HCT116 (cell line): ENCODE data around the gene CAST. TPM values are rescaled to one million over a fixed set of nuclear protein-coding genes. Genes with fewer than 3 reads are reported as not detected.

ENCODE experiments used
- ATAC-seq: fragments of 200-7000 bp; cut with Tn5 transposase; 2 replicates; pipeline ENCODE4 v1.9.1; 2020; ENCODE audit warnings: mild to moderate bottlenecking, moderate library complexity
- BruUV-seq: library from RNA; stranded (reverse); fragments of 400-500 nt; replicated peaks from 2 replicates; lab custom pipeline; 2021; lab: Mats Ljungman, UMichigan
- CTCF ChIA-PET: fragments of 300-600 bp; sonication (Branson Sonifier 250); formaldehyde crosslinking; loops from one replicate; lab custom pipeline; 2021; ENCODE audit warnings: antibody characterized with exemption; lab: Charles Lee
- POLR2A ChIA-PET: fragments of 300-600, 350-600 bp; sonication (Branson Sonifier 250); formaldehyde crosslinking; loops from one replicate; lab custom pipeline; 2021; ENCODE audit warnings: antibody characterized with exemption; lab: Charles Lee
- RAD21 ChIA-PET, 2 experiments: fragments of 300-600 bp; sonication (Branson Sonifier 250); formaldehyde crosslinking; loops; one replicate each; lab custom pipeline; 2023; ENCODE audit warnings: low total read pairs in 2 of 2; ENCODE audit not compliant: uncharacterized antibody in 2 of 2, unreplicated experiment in 2 of 2, low non-redundant PET in 1 of 2; lab: Charles Lee
- DNase-seq: peaks from one replicate; pipeline ENCODE4 v3.0.0-alpha.2; 2010; ENCODE audit warnings: low read depth, low spot score
- H2AFZ ChIP-seq: fragments of 200-600 bp; shearing (Covaris generic), sonication (generic); 2 replicates; pipeline ENCODE4 v1.6.1; 2017; ENCODE audit warnings: low read depth, mixed run types, mixed read lengths, antibody characterized with exemption, low read length; ENCODE audit not compliant: poor library complexity, severe bottlenecking
- H3K27ac ChIP-seq: 2 replicates; pipeline ENCODE4 v1.5.1; 2012; ENCODE audit warnings: low read depth, low read length
- H3K27me3 ChIP-seq: fragments of 200-600 bp; sonication (generic); 2 replicates; pipeline ENCODE4 v1.6.1; 2016; ENCODE audit warnings: mixed run types, low read length, mixed read lengths; ENCODE audit not compliant: insufficient read depth
- H3K36me3 ChIP-seq, 2 experiments: fragments of 200-500 bp in 1 of 2; fragments of 200-600 bp in 1 of 2; sonication (Bioruptor generic) in 1 of 2; sonication (generic) in 1 of 2; 2 replicates each; pipeline versions ENCODE4 v1.5.1 to v1.6.1; 2014 to 2016; ENCODE audit warnings: low read length in 2 of 2, inconsistent platforms in 1 of 2, mixed read lengths in 1 of 2, mixed run types in 1 of 2; ENCODE audit not compliant: insufficient read depth in 2 of 2, control insufficient read depth in 1 of 2
- H3K4me1 ChIP-seq, 2 experiments: fragments of 200-600 bp in 1 of 2; sonication (generic) in 1 of 2; 2 replicates each; pipeline versions ENCODE4 v1.5.1 to v1.6.1; 2012 to 2017; ENCODE audit warnings: low read length in 2 of 2, inconsistent platforms in 1 of 2, mild to moderate bottlenecking in 1 of 2, mixed read lengths in 1 of 2, mixed run types in 1 of 2, moderate library complexity in 1 of 2; ENCODE audit not compliant: insufficient read depth in 2 of 2, control insufficient read depth in 1 of 2
- H3K4me2 ChIP-seq: fragments of 200-600 bp; sonication (generic); 2 replicates; pipeline ENCODE4 v1.6.1; 2017; ENCODE audit warnings: mixed run types, low read length, mixed read lengths
- H3K4me3 ChIP-seq, 2 experiments: fragments of 200-600 bp in 1 of 2; sonication (generic) in 1 of 2; replicated peaks in 1 of 2; 2 replicates each; pipeline ENCODE4 v1.5.1; 2011 to 2016; ENCODE audit warnings: low read length in 2 of 2, control low read depth in 1 of 2, low read depth in 1 of 2, mild to moderate bottlenecking in 1 of 2, mixed read lengths in 1 of 2, mixed run types in 1 of 2
- H3K79me2 ChIP-seq: fragments of 200-600 bp; sonication (generic); 2 replicates; pipeline ENCODE4 v1.6.1; 2017; ENCODE audit warnings: mild to moderate bottlenecking, mixed run types, low read length, moderate library complexity, mixed read lengths; ENCODE audit not compliant: insufficient read depth
- H3K9ac ChIP-seq: fragments of 200-600 bp; sonication (generic); 2 replicates; pipeline ENCODE4 v1.6.1; 2016; ENCODE audit warnings: low read length, mixed read lengths
- H3K9me2 ChIP-seq: fragments of 200-600 bp; sonication (generic), shearing (Covaris generic); 2 replicates; pipeline ENCODE4 v1.6.1; 2017; ENCODE audit warnings: mixed run types, mild to moderate bottlenecking, moderate library complexity; ENCODE audit not compliant: insufficient read depth
- H3K9me3 ChIP-seq, 2 experiments: fragments of 200-500 bp in 1 of 2; fragments of 200-600 bp in 1 of 2; sonication (Bioruptor generic) in 1 of 2; sonication (generic) in 1 of 2; 2 replicates each; pipeline ENCODE4 v1.6.1; 2014 to 2017; ENCODE audit warnings: low read length in 2 of 2, mixed read lengths in 2 of 2, inconsistent platforms in 1 of 2, low read depth in 1 of 2, mild to moderate bottlenecking in 1 of 2, mixed run types in 1 of 2, moderate library complexity in 1 of 2; ENCODE audit not compliant: control insufficient read depth in 1 of 2, insufficient read depth in 1 of 2
- H4K20me1 ChIP-seq: fragments of 200-600 bp; sonication (generic), shearing (Covaris generic); 2 replicates; pipeline ENCODE4 v1.6.1; 2017; ENCODE audit warnings: mixed run types, mild to moderate bottlenecking, moderate library complexity; ENCODE audit not compliant: insufficient read depth
- CBX3 ChIP-seq: IDR thresholded peaks from 2 replicates; pipeline ENCODE4 v1.6.1; 2012; ENCODE audit warnings: low read depth
- CEBPB ChIP-seq: IDR thresholded peaks from 2 replicates; pipeline ENCODE4 v1.6.1; 2012; ENCODE audit warnings: low read depth
- CTCF ChIP-seq, 3 experiments: fragments of 200-600 bp in 1 of 3; sonication (generic) in 1 of 3; IDR thresholded peaks in 2 of 3; conservative IDR thresholded peaks in 1 of 3; 2 replicates each; pipeline ENCODE4 v1.5.1; 2012 to 2017; ENCODE audit warnings: low read depth in 2 of 3, low read length in 2 of 3, antibody characterized with exemption in 1 of 3, borderline replicate concordance in 1 of 3, control low read depth in 1 of 3, mild to moderate bottlenecking in 1 of 3, mixed read lengths in 1 of 3, mixed run types in 1 of 3, moderate library complexity in 1 of 3; ENCODE audit not compliant: insufficient read depth in 1 of 3
- EGR1 ChIP-seq: IDR thresholded peaks from 2 replicates; pipeline ENCODE4 v1.6.1; 2012; ENCODE audit warnings: low read depth
- ELF1 ChIP-seq: IDR thresholded peaks from 2 replicates; pipeline ENCODE4 v1.6.1; 2012; ENCODE audit warnings: low read depth, borderline replicate concordance
- EZH2 ChIP-seq: fragments of 200-600 bp; sonication (generic); IDR thresholded peaks from 2 replicates; pipeline ENCODE4 v1.6.1; 2017; ENCODE audit warnings: antibody characterized with exemption, mixed run types
- EZH2phosphoT487 ChIP-seq: fragments of 200-600 bp; IDR thresholded peaks from 2 replicates; pipeline ENCODE4 v1.6.1; 2018; ENCODE audit warnings: antibody characterized with exemption, borderline replicate concordance
- JUND ChIP-seq: IDR thresholded peaks from 2 replicates; pipeline ENCODE4 v1.6.1; 2012
- POLR2AphosphoS5 ChIP-seq: IDR thresholded peaks from 2 replicates; pipeline ENCODE4 v1.6.1; 2011; ENCODE audit warnings: mild to moderate bottlenecking, low read depth, low read length, moderate library complexity
- RAD21 ChIP-seq: IDR thresholded peaks from 2 replicates; pipeline ENCODE4 v1.6.1; 2012; ENCODE audit warnings: low read depth, mild to moderate bottlenecking
- REST ChIP-seq: IDR thresholded peaks from 2 replicates; pipeline ENCODE4 v1.6.1; 2012; ENCODE audit warnings: low read depth
- SIN3A ChIP-seq: IDR thresholded peaks from 2 replicates; pipeline ENCODE4 v1.6.1; 2012; ENCODE audit warnings: low read depth
- SP1 ChIP-seq: IDR thresholded peaks from 2 replicates; pipeline ENCODE4 v1.6.1; 2012; ENCODE audit warnings: low read depth
- TCF7L2 ChIP-seq: IDR thresholded peaks from 2 replicates; pipeline ENCODE4 v1.7.0; 2011; ENCODE audit warnings: borderline replicate concordance, inconsistent platforms; ENCODE audit not compliant: insufficient read depth, insufficient read length; ENCODE audit errors: extremely low read depth
- YY1 ChIP-seq: IDR thresholded peaks from 2 replicates; pipeline ENCODE4 v1.6.1; 2011; ENCODE audit warnings: low read length, low read depth, moderate library complexity, mild to moderate bottlenecking; ENCODE audit not compliant: insufficient replicate concordance; ENCODE audit errors: extremely low read depth
- ZFX ChIP-seq: fragments of 450-650 bp; IDR thresholded peaks from 2 replicates; pipeline ENCODE4 v1.6.1; 2017
- ZNF274 ChIP-seq: fragments of 200-500 bp; sonication (Bioruptor generic); IDR thresholded peaks from 2 replicates; pipeline ENCODE4 v1.6.1; 2014; ENCODE audit warnings: mild to moderate bottlenecking, low read depth, low read length, inconsistent platforms
- intact Hi-C: fragments of 100-400 bp; cut with micrococcal nuclease; formaldehyde crosslinking; loops from 2 replicates; pipeline ENCODE4 v1.10.0; 2022
- total RNA-seq: library from RNA; stranded (reverse); gene quantifications from one replicate; pipeline ENCODE4 v1.2.1, GENCODE V29; 2021; ENCODE audit not compliant: unreplicated experiment
- TF ChIP-seq, protein P1 (sequence below): IDR thresholded peaks from 2 replicates; pipeline ENCODE4 v1.6.1; 2011; ENCODE audit warnings: mild to moderate bottlenecking, low read length, moderate library complexity; ENCODE audit not compliant: insufficient replicate concordance; ENCODE audit errors: extremely low read depth
- TF ChIP-seq, protein P2 (sequence below): IDR thresholded peaks from 2 replicates; pipeline ENCODE4 v1.6.1; 2012
- TF ChIP-seq, protein P3 (sequence below): IDR thresholded peaks from 2 replicates; pipeline ENCODE4 v1.6.1; 2012

Gene CAST
- total RNA-seq, 1 experiment from 2014 or later, result 142 TPM

DNA sequence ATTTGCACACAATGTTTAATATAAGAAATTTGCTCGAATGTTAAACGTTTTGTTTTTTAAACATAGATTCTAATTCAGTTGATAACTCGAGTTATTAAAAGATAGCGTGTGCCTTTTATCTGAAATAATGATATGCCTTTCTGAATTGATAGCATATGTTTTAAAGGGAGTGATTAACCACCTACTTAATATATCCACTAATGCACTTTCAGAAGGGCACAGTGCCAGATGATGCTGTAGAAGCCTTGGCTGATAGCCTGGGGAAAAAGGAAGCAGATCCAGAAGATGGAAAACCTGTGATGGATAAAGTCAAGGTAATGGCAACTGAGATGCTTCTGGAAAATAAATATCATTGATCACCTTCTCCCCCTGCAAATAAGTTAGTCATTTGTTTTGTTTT is 91.7 kb downstream of the CAST start:
- Histone ChIP-seq H3K4me3 (no peak overlapping the region), H2AFZ (no peak overlapping the region)

More for the DNA sequence above, 91.7 kb downstream of the CAST start:
- no peaks in the 10 kb centered on the region for H3K9me2 ChIP-seq
- BruUV-seq, result no TSS peak
- RAD21 ChIA-PET, result no interaction called here
- no peaks in the 10 kb centered on the region for H3K79me2 ChIP-seq
- no peaks in the 10 kb centered on the region for H3K4me1 ChIP-seq
- ATAC-seq, result no peak
- intact Hi-C loops, result loop anchor here (5.0 kb wide), 3 partner anchors 183 to 388 kb away; partner anchors contain the start of genes LIX1 and LNPEP
- H3K36me3 ChIP-seq, result peaks cover 27 to 34% of the 10 kb centered on the region in 2 experiments
- DNase-seq, result no peak
- H3K27ac ChIP-seq, result no peak overlapping the region
- TF ChIP-seq, protein P1, sequence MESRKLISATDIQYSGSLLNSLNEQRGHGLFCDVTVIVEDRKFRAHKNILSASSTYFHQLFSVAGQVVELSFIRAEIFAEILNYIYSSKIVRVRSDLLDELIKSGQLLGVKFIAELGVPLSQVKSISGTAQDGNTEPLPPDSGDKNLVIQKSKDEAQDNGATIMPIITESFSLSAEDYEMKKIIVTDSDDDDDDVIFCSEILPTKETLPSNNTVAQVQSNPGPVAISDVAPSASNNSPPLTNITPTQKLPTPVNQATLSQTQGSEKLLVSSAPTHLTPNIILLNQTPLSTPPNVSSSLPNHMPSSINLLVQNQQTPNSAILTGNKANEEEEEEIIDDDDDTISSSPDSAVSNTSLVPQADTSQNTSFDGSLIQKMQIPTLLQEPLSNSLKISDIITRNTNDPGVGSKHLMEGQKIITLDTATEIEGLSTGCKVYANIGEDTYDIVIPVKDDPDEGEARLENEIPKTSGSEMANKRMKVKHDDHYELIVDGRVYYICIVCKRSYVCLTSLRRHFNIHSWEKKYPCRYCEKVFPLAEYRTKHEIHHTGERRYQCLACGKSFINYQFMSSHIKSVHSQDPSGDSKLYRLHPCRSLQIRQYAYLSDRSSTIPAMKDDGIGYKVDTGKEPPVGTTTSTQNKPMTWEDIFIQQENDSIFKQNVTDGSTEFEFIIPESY, result no peak
- no peak for TF ChIP-seq EGR1
- TF ChIP-seq RAD21, result no peak
- TF ChIP-seq, protein P2, sequence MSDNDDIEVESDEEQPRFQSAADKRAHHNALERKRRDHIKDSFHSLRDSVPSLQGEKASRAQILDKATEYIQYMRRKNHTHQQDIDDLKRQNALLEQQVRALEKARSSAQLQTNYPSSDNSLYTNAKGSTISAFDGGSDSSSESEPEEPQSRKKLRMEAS, result no peak
- no peak for TF ChIP-seq REST
- TF ChIP-seq JUND, result no peak
- no peak for TF ChIP-seq CTCF (IDR thresholded peaks at IDR 0.05 in 2 of 3, conservative IDR thresholded peaks at IDR 0.05 in 1 of 3; ENCODE audit: borderline replicate concordance in 1 of 3, insufficient read depth in 1 of 3, low read depth in 2 of 3, low read length in 2 of 3)
- TF ChIP-seq EZH2, result no peak
- TF ChIP-seq EZH2phosphoT487, result no peak
- no peak for TF ChIP-seq ZNF274
- no peak for TF ChIP-seq CEBPB
- no peak for TF ChIP-seq TCF7L2
- no peak for TF ChIP-seq CBX3
- TF ChIP-seq POLR2AphosphoS5, result no peak
- no peak for TF ChIP-seq ZFX
- TF ChIP-seq SIN3A, result no peak
- no peak for TF ChIP-seq SP1
- TF ChIP-seq, protein P3, sequence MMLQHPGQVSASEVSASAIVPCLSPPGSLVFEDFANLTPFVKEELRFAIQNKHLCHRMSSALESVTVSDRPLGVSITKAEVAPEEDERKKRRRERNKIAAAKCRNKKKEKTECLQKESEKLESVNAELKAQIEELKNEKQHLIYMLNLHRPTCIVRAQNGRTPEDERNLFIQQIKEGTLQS, result no peak
- TF ChIP-seq ELF1, result no peak
- no peak for TF ChIP-seq YY1
- H3K27me3 ChIP-seq, result no peaks in the 10 kb centered on the region
- H4K20me1 ChIP-seq, result no peaks in the 10 kb centered on the region
- H3K4me2 ChIP-seq, result no peak overlapping the region
- POLR2A ChIA-PET, result no interaction called here
- CTCF ChIA-PET, result interaction anchor here (0.9 kb wide), 1 partner anchor 292 kb away, joined by 3 read pairs; no protein-coding TSS in a partner anchor
- no peaks in the 10 kb centered on the region for H3K9me3 ChIP-seq
- no peak overlapping the region for H3K9ac ChIP-seq
